Right atrium auricular region (tissue), 2 donors: ENCODE measurements around the gene DIPK1A. TPM values are rescaled to one million over a fixed set of nuclear protein-coding genes. Genes with fewer than 3 reads are reported as not detected.
A peak's percentile ranks its signal among the peaks of the same experiment; 100 is the strongest.

Experiments
- DNase-seq: peaks from one replicate; pipeline ENCODE4 v3.0.0-alpha.2; 2019; ENCODE audit warnings: low spot score
- H3K27ac ChIP-seq, 2 donors: fragments of 200-600 bp; sonication (generic); 1 replicate in 1 of 2; 2 replicates in 1 of 2; pipeline ENCODE4 v1.5.1; 2016 to 2019
- H3K27me3 ChIP-seq, 2 donors: fragments of 200-600 bp; sonication (generic); one replicate each; pipeline versions ENCODE4 v1.5.1 to v1.6.0; 2017 to 2019
- H3K36me3 ChIP-seq: fragments of 200-600 bp; sonication (generic); one replicate; pipeline ENCODE4 v1.5.1; 2016
- H3K4me1 ChIP-seq, 2 donors: fragments of 200-600 bp; sonication (generic); one replicate each; pipeline versions ENCODE4 v1.5.1 to v1.6.0; 2017 to 2019
- H3K4me3 ChIP-seq, 2 donors: fragments of 200-600 bp; sonication (generic); 1 replicate in 1 of 2; 2 replicates in 1 of 2; pipeline ENCODE4 v1.5.1; 2017 to 2019; ENCODE audit warnings: mild to moderate bottlenecking in 1 of 2, moderate library complexity in 1 of 2
- H3K9me3 ChIP-seq, 2 donors: fragments of 200-600 bp; sonication (generic); one replicate each; pipeline ENCODE4 v1.5.1; 2019
- total RNA-seq, 2 donors: library from RNA; depleted of rRNA; stranded (reverse); fragments of >200 nt; gene quantifications; one replicate each; pipeline ENCODE4 v1.1.0, GENCODE V29; 2016
- TF ChIP-seq, protein P1 (sequence below), 2 donors: fragments of 200-600 bp; sonication (generic); IDR thresholded peaks; one replicate each; pipeline ENCODE4 v1.5.1; 2019; ENCODE audit warnings: antibody characterized with exemption in 2 of 2

The DIPK1A gene
- total RNA-seq, 2 donors from 2014 or later = 5.9 to 7.9 TPM

DNA sequence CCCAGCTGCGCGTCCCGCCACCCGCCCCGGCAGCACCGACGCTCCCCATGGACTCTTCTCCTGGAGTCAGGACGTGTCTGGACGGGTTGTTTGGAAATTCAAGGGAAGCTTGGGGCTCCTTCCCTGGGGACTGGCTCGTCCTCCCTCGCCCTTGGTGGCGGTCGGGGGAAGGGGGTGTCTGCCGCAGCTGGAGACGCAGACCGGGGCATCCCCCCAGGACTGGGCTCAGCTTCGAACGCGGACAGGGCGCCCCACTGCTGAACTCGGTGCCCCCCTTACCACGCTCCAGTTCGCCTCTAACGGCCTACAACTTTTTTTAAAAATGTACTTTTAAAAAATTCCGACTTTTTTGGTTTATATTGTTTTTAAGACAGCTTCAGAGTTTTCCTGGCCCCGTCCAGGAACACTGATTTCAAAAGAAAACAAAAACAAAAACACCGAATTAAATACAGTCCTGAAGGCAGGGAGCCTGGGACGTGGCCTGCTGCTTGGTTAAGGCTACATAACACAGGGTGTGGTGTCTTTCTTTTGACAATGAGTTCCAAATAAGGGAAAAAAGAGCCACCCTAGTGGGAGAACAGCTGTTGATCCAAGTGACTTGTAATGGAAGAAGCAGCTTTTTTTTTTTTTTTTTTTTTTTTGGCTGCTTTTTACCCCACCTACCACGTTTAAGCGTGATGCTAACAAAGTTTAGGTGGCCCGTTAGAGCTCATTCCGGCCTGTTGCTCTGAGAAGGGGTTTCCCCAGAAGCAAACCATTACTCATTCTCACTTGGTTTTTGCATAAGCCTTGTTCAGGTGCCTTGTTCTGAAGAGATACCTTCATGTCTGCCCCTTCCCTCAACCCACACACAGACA, 862 bp upstream of the DIPK1A start:
- DNase-seq = no peak
- Histone ChIP-seq H3K9me3 (no peaks in the 10 kb centered on the region), H3K27ac (peak overlapping the region; percentile 96), H3K27me3 (no peaks in the 10 kb centered on the region), H3K36me3 (no peaks in the 10 kb centered on the region), H3K4me1 (no peaks in the 10 kb centered on the region), H3K4me3 (peak overlapping the region; percentile 81 to 92)
- TF ChIP-seq, protein P1, sequence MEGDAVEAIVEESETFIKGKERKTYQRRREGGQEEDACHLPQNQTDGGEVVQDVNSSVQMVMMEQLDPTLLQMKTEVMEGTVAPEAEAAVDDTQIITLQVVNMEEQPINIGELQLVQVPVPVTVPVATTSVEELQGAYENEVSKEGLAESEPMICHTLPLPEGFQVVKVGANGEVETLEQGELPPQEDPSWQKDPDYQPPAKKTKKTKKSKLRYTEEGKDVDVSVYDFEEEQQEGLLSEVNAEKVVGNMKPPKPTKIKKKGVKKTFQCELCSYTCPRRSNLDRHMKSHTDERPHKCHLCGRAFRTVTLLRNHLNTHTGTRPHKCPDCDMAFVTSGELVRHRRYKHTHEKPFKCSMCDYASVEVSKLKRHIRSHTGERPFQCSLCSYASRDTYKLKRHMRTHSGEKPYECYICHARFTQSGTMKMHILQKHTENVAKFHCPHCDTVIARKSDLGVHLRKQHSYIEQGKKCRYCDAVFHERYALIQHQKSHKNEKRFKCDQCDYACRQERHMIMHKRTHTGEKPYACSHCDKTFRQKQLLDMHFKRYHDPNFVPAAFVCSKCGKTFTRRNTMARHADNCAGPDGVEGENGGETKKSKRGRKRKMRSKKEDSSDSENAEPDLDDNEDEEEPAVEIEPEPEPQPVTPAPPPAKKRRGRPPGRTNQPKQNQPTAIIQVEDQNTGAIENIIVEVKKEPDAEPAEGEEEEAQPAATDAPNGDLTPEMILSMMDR (IDR thresholded peaks at IDR 0.05) = no peak

DNA sequence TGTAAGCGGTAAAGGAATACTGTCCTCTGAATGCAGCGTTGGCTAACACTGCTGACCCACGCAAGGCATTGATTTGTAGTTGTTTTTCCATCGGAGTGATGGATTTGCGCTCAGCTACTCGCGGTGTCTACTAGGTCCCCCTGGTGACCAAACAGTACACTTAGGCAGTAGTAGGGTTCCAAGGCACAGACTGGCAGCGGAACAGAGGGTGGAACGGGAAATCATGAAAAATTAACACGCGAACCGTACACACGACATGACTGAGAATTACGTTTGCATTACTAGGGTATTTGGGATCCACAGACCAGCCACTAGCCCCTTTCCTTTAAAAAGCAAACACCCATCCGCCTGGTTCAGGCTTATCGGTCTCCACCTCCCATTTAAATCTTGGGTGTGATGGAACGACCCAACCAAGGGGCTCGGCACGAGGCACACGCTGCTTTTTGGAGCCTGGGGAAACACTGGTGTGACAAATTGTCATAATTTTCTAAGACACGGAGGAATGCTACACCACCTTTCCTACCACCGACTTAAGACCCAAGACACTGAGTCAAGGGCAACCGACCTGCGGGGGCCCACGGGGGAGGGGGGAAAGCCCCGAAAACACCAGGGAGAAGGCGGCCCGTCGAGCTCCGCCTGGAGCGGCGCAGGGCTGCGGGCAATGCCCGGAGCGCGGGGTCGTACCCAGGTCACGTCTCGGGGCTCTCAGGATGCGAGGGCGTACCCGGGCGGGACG, 699 bp downstream of the DIPK1A start:
- H3K27me3 ChIP-seq = no peaks in the 10 kb centered on the region
- peak overlapping the region; percentile 81 to 92 for H3K4me3 ChIP-seq
- no peaks in the 10 kb centered on the region for H3K36me3 ChIP-seq
- DNase-seq = peak; percentile 65
- H3K27ac ChIP-seq = peak overlapping the region; percentile 96
- H3K4me1 ChIP-seq = peaks cover 0 to 4% of the 10 kb centered on the region in 2 donors
- H3K9me3 ChIP-seq = no peaks in the 10 kb centered on the region
- TF ChIP-seq, protein P1 (IDR thresholded peaks at IDR 0.05) = peak; percentile 35 to 76

DNA sequence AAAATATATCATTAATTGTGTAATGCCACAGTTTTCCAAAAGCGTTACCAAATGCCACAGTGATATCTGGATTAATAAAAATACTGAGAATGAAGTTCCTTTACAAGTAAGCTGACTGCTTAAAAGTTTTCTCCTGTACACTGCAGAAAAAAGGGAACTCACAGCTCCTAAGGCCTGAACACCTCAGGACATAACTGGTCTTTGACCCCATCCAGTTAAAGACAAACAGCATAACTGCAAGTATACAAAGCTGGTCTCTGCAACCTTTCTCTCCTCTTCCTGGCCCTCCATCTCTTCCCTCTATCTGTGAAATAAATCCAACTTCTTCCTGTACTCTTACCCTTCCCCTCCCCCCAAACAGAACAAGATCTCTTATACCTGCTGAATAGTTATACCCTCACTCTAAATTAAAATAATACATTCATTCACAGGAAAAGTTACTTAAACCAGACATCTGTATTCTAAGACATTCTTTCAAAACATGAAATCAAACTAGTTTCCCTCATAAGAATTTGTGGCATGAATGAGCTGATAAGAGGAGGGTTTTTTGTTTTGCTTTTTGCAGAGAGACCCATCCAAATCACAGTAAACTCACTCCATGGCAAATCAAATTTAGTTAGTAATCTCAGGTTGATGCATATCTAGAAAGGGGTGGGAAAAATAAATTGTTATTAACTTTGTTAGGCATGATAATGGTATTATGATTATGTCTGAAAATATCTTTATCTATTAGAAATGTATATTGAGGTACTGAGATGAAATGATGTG, 2.9 kb downstream of the DIPK1A start:
- H3K27ac ChIP-seq = no peak overlapping the region

DNA sequence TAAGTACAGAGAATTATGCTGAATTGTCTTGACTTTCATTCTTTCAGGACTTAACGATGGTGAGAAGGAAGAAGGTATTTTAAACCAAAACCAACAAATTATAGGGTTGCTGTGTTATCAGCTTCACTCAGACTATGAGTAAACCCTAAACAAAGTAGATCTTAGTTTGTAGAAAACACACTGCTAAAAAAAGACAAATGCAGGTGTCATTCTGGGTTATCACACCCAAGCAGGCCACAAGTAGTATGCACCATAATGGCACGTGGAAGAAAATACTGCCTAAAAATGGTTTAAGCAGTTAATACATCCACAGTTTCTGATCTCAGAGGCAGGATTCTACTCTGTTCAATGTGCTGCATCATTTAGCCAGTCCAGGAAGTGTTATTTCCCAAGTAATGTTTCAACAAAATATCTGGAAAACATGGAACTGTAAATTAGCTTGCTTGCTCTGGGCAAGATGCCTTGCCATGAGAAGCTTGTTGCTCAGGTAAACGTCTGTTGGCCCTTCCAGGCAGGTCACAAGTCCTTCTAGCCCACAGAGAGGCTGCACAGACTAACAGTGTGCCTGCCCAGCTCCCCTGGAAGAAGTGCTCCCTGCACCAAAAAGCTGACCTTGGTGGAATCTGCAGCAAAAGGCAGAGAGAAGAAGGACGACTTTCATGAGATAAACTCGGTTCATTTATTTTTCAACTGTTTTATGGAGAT, 4.1 kb downstream of the DIPK1A start:
- TF ChIP-seq, protein P1 (IDR thresholded peaks at IDR 0.05) = no peak
- Histone ChIP-seq H3K4me3 (no peak overlapping the region), H3K27me3 (no peaks in the 10 kb centered on the region), H3K9me3 (no peaks in the 10 kb centered on the region), H3K27ac (no peak overlapping the region), H3K4me1 (peaks cover 0 to 4% of the 10 kb centered on the region in 2 donors), H3K36me3 (no peaks in the 10 kb centered on the region)
- DNase-seq = no peak

More for the DNA sequence above, 2.9 kb downstream of the DIPK1A start:
- no peak for DNase-seq
- H3K9me3 ChIP-seq = no peaks in the 10 kb centered on the region
- no peak overlapping the region for H3K4me3 ChIP-seq
- no peaks in the 10 kb centered on the region for H3K36me3 ChIP-seq
- TF ChIP-seq, protein P1 (IDR thresholded peaks at IDR 0.05) = no peak
- no peaks in the 10 kb centered on the region for H3K27me3 ChIP-seq
- H3K4me1 ChIP-seq = peaks cover 0 to 4% of the 10 kb centered on the region in 2 donors
